CD14-positive monocyte (primary cell): Measurements from ENCODE around the gene AJUBA. TPM values are rescaled to one million over a fixed set of nuclear protein-coding genes. Genes with fewer than 3 reads are reported as not detected.
A peak's percentile ranks its signal among the peaks of the same experiment; 100 is the strongest.

Source experiments
- DNase-seq, 3 donors: peaks; one replicate each; pipeline ENCODE4 v3.0.0-alpha.2; 2011 to 2022
- H2AFZ ChIP-seq: 2 replicates; pipeline ENCODE4 v1.6.0; 2012; ENCODE audit warnings: mild to moderate bottlenecking, low read depth, low read length, inconsistent platforms; ENCODE audit not compliant: insufficient read depth, poor library complexity, severe bottlenecking
- H3K27ac ChIP-seq, 2 donors: 1 replicate in 1 of 2; 2 replicates in 1 of 2; pipeline ENCODE4 v1.5.1; 2012 to 2013; ENCODE audit warnings: low read length in 2 of 2, control low read depth in 1 of 2, inconsistent platforms in 1 of 2, low read depth in 1 of 2, mild to moderate bottlenecking in 1 of 2
- H3K27me3 ChIP-seq, 2 donors: one replicate each; pipeline versions ENCODE4 v1.6.0 to v1.6.1; 2011 to 2013; ENCODE audit warnings: low read length in 2 of 2; ENCODE audit not compliant: control insufficient read depth in 2 of 2, insufficient read depth in 2 of 2
- H3K36me3 ChIP-seq, 2 donors: replicated peaks in 1 of 2; 1 replicate in 1 of 2; 2 replicates in 1 of 2; pipeline versions ENCODE4 v1.5.1 to v1.6.1; 2012 to 2013; ENCODE audit warnings: low read length in 2 of 2, control low read depth in 1 of 2, inconsistent platforms in 1 of 2, mild to moderate bottlenecking in 1 of 2; ENCODE audit not compliant: insufficient read depth in 2 of 2, control insufficient read depth in 1 of 2
- H3K4me1 ChIP-seq, 2 donors: 1 replicate in 1 of 2; 2 replicates in 1 of 2; pipeline versions ENCODE4 v1.5.1 to v1.6.1; 2012 to 2013; ENCODE audit warnings: low read length in 2 of 2, control low read depth in 1 of 2, inconsistent platforms in 1 of 2, mild to moderate bottlenecking in 1 of 2, moderate library complexity in 1 of 2; ENCODE audit not compliant: insufficient read depth in 2 of 2, control insufficient read depth in 1 of 2
- H3K4me2 ChIP-seq: replicated peaks from 2 replicates; pipeline ENCODE3; 2012; ENCODE audit warnings: low read length, moderate library complexity, mild to moderate bottlenecking; ENCODE audit not compliant: poor library complexity, severe bottlenecking; ENCODE audit errors: extremely low read depth
- H3K4me3 ChIP-seq, 3 experiments: fragments of 200-600 bp in 1 of 3; sonication (generic) in 1 of 3; replicated peaks in 1 of 3; 1 replicate in 2 of 3; 2 replicates in 1 of 3; pipeline ENCODE4 v1.5.1; 2011 to 2013; ENCODE audit warnings: low read length in 3 of 3, mild to moderate bottlenecking in 3 of 3, control low read depth in 2 of 3, low read depth in 2 of 3, inconsistent platforms in 1 of 3, moderate library complexity in 1 of 3
- H3K79me2 ChIP-seq: 2 replicates; pipeline ENCODE4 v1.6.0; 2012; ENCODE audit warnings: mild to moderate bottlenecking, control low read depth, inconsistent platforms, low read length, moderate library complexity; ENCODE audit not compliant: insufficient read depth
- H3K9ac ChIP-seq: 2 replicates; pipeline ENCODE4 v1.6.0; 2017; ENCODE audit warnings: low read length, mild to moderate bottlenecking; ENCODE audit not compliant: insufficient read depth, poor library complexity, severe bottlenecking
- H3K9me3 ChIP-seq, 2 donors: replicated peaks in 1 of 2; 1 replicate in 1 of 2; 2 replicates in 1 of 2; pipeline versions ENCODE4 v1.5.1 to v1.6.1; 2012 to 2013; ENCODE audit warnings: low read length in 2 of 2, control low read depth in 1 of 2; ENCODE audit not compliant: control insufficient read depth in 1 of 2, insufficient read depth in 1 of 2
- H4K20me1 ChIP-seq: 2 replicates; pipeline ENCODE4 v1.6.0; 2012; ENCODE audit warnings: mild to moderate bottlenecking, low read length, control low read depth, moderate library complexity; ENCODE audit not compliant: insufficient read depth
- H3K27ac Mint-ChIP-seq, 7 donors: one replicate each; pipeline ENCODE4 v1.8.0; 2020; ENCODE audit warnings: mild to moderate bottlenecking in 7 of 7, mixed read lengths in 7 of 7, moderate library complexity in 6 of 7, inconsistent platforms in 2 of 7
- H3K27me3 Mint-ChIP-seq, 3 donors: one replicate each; pipeline ENCODE4 v1.8.0; 2021 to 2022; ENCODE audit warnings: low read depth in 3 of 3, mild to moderate bottlenecking in 3 of 3, mixed read lengths in 3 of 3, moderate library complexity in 3 of 3, inconsistent platforms in 1 of 3
- H3K36me3 Mint-ChIP-seq, 2 donors: one replicate each; pipeline ENCODE4 v1.8.0; 2020; ENCODE audit warnings: mixed read lengths in 2 of 2, inconsistent platforms in 1 of 2, mild to moderate bottlenecking in 1 of 2
- H3K4me1 Mint-ChIP-seq: one replicate; pipeline ENCODE4 v1.8.0; 2020; ENCODE audit warnings: mild to moderate bottlenecking, mixed read lengths
- H3K4me3 Mint-ChIP-seq, 2 donors: one replicate each; pipeline ENCODE4 v1.8.0; 2020; ENCODE audit warnings: mild to moderate bottlenecking in 2 of 2, mixed read lengths in 2 of 2, moderate library complexity in 1 of 2
- H3K9me3 Mint-ChIP-seq, 7 donors: one replicate each; pipeline ENCODE4 v1.8.0; 2020 to 2022; ENCODE audit warnings: mixed read lengths in 7 of 7, mild to moderate bottlenecking in 6 of 7, moderate library complexity in 6 of 7, inconsistent platforms in 2 of 7
- WGBS: methylation state at CpG from one replicate; pipeline ENCODE4 v1.1.5; 2013; ENCODE audit warnings: missing lambda C conversion rate; ENCODE audit not compliant: insufficient coverage; 5-methylcytosine and 5-hydroxymethylcytosine counted together
- intact Hi-C, 2 donors: fragments of 100-400 bp; cut with micrococcal nuclease; formaldehyde crosslinking; loops; one replicate each; pipeline versions ENCODE4 v1.15.0 to v1.15.1; 2023
- polyA plus RNA-seq, 3 donors: library from polyadenylated mRNA; depleted of rRNA in 1 of 3; unstranded in 2 of 3; stranded (reverse) in 1 of 3; fragments of 300-500 nt in 2 of 3; fragments of >200 nt in 1 of 3; fragmentation: Illumina TruSeq in 2 of 3; gene quantifications; 1 replicate in 2 of 3; 2 replicates in 1 of 3; pipeline ENCODE4 v1.2.3, GENCODE V29; 2012 to 2021
- TF ChIP-seq, protein P1 (sequence below): fragments of 200-600 bp; IDR thresholded peaks from one replicate; pipeline ENCODE4 v1.8.0; 2022; ENCODE audit warnings: antibody characterized with exemption, mild to moderate bottlenecking

Gene AJUBA
- polyA plus RNA-seq, 3 donors, result 0.04 TPM; not detected in 2

GRCh38 chr14:22923746-22924145, 58.6 kb downstream of the AJUBA start:
- Histone ChIP-seq H3K4me1 (peaks cover 17 to 26% of the 10 kb centered on the region in 2 donors), H3K79me2 (peaks cover 11% of the 10 kb centered on the region), H3K9me3 (no peaks in the 10 kb centered on the region), H3K27ac (no peak overlapping the region), H3K4me3 (no peak overlapping the region), H3K9ac (no peak overlapping the region), H2AFZ (no peak overlapping the region), H3K4me2 (no peak overlapping the region), H4K20me1 (no peaks in the 10 kb centered on the region), H3K36me3 (peaks cover 38 to 64% of the 10 kb centered on the region in 2 donors), H3K27me3 (no peaks in the 10 kb centered on the region)
- Mint-ChIP-seq H3K27me3 (peaks cover 0 to 3% (median 0%) of the 10 kb centered on the region in 3 donors), H3K4me1 (peaks cover 19% of the 10 kb centered on the region), H3K9me3 (peaks cover 0 to 2% (median 0%) of the 10 kb centered on the region in 7 donors), H3K27ac (no peak overlapping the region), H3K4me3 (no peak overlapping the region), H3K36me3 (peaks cover 54 to 61% of the 10 kb centered on the region in 2 donors)
- no peak for DNase-seq
- intact Hi-C loops, result loop anchor here in 1 of 2 donors (10.0 kb wide), 1 partner anchor 1191 kb away; the partner anchor contains the start of genes DCAF11 and NRL
- WGBS, result no CpG with 5 or more reads among the region's 5 CpGs
- TF ChIP-seq, protein P1, sequence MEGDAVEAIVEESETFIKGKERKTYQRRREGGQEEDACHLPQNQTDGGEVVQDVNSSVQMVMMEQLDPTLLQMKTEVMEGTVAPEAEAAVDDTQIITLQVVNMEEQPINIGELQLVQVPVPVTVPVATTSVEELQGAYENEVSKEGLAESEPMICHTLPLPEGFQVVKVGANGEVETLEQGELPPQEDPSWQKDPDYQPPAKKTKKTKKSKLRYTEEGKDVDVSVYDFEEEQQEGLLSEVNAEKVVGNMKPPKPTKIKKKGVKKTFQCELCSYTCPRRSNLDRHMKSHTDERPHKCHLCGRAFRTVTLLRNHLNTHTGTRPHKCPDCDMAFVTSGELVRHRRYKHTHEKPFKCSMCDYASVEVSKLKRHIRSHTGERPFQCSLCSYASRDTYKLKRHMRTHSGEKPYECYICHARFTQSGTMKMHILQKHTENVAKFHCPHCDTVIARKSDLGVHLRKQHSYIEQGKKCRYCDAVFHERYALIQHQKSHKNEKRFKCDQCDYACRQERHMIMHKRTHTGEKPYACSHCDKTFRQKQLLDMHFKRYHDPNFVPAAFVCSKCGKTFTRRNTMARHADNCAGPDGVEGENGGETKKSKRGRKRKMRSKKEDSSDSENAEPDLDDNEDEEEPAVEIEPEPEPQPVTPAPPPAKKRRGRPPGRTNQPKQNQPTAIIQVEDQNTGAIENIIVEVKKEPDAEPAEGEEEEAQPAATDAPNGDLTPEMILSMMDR, result no peak

GRCh38 chr14:22922294-22922693, 60.1 kb downstream of the AJUBA start:
- Histone ChIP-seq H3K9ac (no peak overlapping the region), H3K4me3 (no peak overlapping the region), H3K9me3 (no peaks in the 10 kb centered on the region), H3K27me3 (no peaks in the 10 kb centered on the region), H4K20me1 (no peaks in the 10 kb centered on the region), H3K79me2 (peaks cover 14% of the 10 kb centered on the region), H3K4me1 (peaks cover 19 to 20% of the 10 kb centered on the region in 2 donors), H3K4me2 (no peak overlapping the region), H2AFZ (no peak overlapping the region), H3K36me3 (peaks cover 38 to 64% of the 10 kb centered on the region in 2 donors), H3K27ac (peak overlapping the region in 1 of 2 donors; percentile 18)
- Mint-ChIP-seq H3K9me3 (peaks cover 0 to 2% (median 0%) of the 10 kb centered on the region in 7 donors), H3K27me3 (peaks cover 0 to 3% (median 0%) of the 10 kb centered on the region in 3 donors), H3K27ac (no peak overlapping the region), H3K4me3 (no peak overlapping the region), H3K36me3 (peaks cover 56 to 65% of the 10 kb centered on the region in 2 donors), H3K4me1 (peaks cover 25% of the 10 kb centered on the region)
- intact Hi-C loops, result loop anchor here in 1 of 2 donors (10.0 kb wide), 1 partner anchor 1193 kb away; the partner anchor contains the start of genes DCAF11 and NRL
- 100% methylated on average over 1 of the region's 2 CpGs for WGBS
- no peak for DNase-seq
- TF ChIP-seq, protein P1, result no peak

Other genes starting within 250 kb of the AJUBA start
- 100 to 1,000 TPM in 1 of 3 donors, 10 to 100 TPM in 2; 61.2 to 264 (median 86.9) TPM for gene OXA1L, start 215.9 kb downstream of the AJUBA start, polyA plus RNA-seq
- 100 to 1,000 TPM; 262 to 425 (median 371) TPM for gene SLC7A7, start 167.1 kb downstream of the AJUBA start, polyA plus RNA-seq
- 100 to 1,000 TPM in 2 of 3 donors, 10 to 100 TPM in 1; 32.3 to 164 (median 130) TPM for gene MRPL52, start 152.7 kb downstream of the AJUBA start, polyA plus RNA-seq
- 1 to 10 TPM in 1 of 3 donors, under 1 TPM in 2; 0.14 to 4.6 (median 0.44) TPM for gene MMP14, start 146.0 kb downstream of the AJUBA start, polyA plus RNA-seq
- gene LRP10, start 110.8 kb downstream of the AJUBA start, polyA plus RNA-seq, result 10 to 100 TPM; 39.0 to 65.1 (median 51.5) TPM
- gene REM2, start 99.3 kb downstream of the AJUBA start, polyA plus RNA-seq, result 1 to 10 TPM in 1 of 3 donors, not detected in 2; 1.8 TPM
- gene RBM23, start 63.4 kb downstream of the AJUBA start, polyA plus RNA-seq, result 10 to 100 TPM; 76.7 to 89.7 (median 85.7) TPM
- 10 to 100 TPM; 38.7 to 44.4 (median 44.1) TPM for gene PRMT5, start 53.2 kb downstream of the AJUBA start, polyA plus RNA-seq
- gene HAUS4, start 25.5 kb downstream of the AJUBA start, polyA plus RNA-seq, result 10 to 100 TPM; 57.3 to 79.7 (median 69.5) TPM
- gene C14orf93, start 27.6 kb upstream of the AJUBA start, polyA plus RNA-seq, result 10 to 100 TPM in 1 of 3 donors, 1 to 10 TPM in 2; 2.5 to 17.6 (median 3.7) TPM
- gene PSMB5, start 52.3 kb upstream of the AJUBA start, polyA plus RNA-seq, result 10 to 100 TPM; 16.8 to 61.8 (median 57.6) TPM
- gene PSMB11, start 59.7 kb upstream of the AJUBA start, polyA plus RNA-seq, result not detected
- gene CDH24, start 75.0 kb upstream of the AJUBA start, polyA plus RNA-seq, result under 1 TPM in 2 of 3 donors, not detected in 1; 0.13 to 0.14 TPM
- gene ACIN1, start 112.6 kb upstream of the AJUBA start, polyA plus RNA-seq, result 100 to 1,000 TPM in 1 of 3 donors, 1 to 10 TPM in 2; 2.8 to 159 (median 5.4) TPM
- 100 to 1,000 TPM in 2 of 3 donors, 10 to 100 TPM in 1; 17.5 to 110 (median 106) TPM for gene C14orf119, start 113.0 kb upstream of the AJUBA start, polyA plus RNA-seq
- gene CIROP, start 122.4 kb upstream of the AJUBA start, polyA plus RNA-seq, result not detected
- gene CEBPE, start 136.7 kb upstream of the AJUBA start, polyA plus RNA-seq, result 1 to 10 TPM in 2 of 3 donors, under 1 TPM in 1; 0.73 to 1.5 (median 1.3) TPM
- under 1 TPM; 0.05 to 0.53 (median 0.25) TPM for gene SLC7A8, start 201.1 kb upstream of the AJUBA start, polyA plus RNA-seq